Measurements from ENCODE around the gene CCNY. TPM values are rescaled to one million over a fixed set of nuclear protein-coding genes. Genes with fewer than 3 reads are reported as not detected.
"Not testable (repeated sequence)": the region's sequence is repeated elsewhere in the genome, so short reads cannot be mapped to it uniquely, and the experiment has no call there.

CCNY gene
- total RNA-seq, 1 donor, result 68.6 TPM

GRCh38 chr10:35343739-35344138, 7.4 kb downstream of the CCNY start:
- H3K4me3 ChIP-seq (ENCODE audit: low read length), result no peak overlapping the region
- peaks cover 59% of the 10 kb centered on the region for H3K4me1 ChIP-seq (ENCODE audit: insufficient read depth, low read length)
- H3K27me3 ChIP-seq (ENCODE audit: insufficient read depth, low read length), result no peaks in the 10 kb centered on the region
- H3K9me3 ChIP-seq (ENCODE audit: low read depth, low read length), result no peaks in the 10 kb centered on the region

DNA sequence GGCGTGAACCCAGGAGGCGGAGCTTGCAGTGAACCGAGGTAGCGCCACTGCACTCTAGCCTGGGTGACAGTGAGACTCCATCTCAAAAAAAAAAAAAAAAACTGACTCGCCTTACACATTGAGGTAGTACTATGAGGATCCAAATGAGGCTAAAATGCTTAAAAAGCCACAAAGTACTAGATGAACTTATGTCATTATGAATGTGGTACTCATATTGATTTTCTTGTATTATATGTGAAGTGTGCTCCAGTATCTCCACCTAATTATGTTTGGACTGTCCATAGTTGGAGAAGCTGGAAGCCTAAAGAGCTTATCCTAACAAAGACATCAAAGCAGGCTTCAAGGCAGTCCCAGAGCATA, 9.1 kb downstream of the CCNY start:
- peaks cover 63% of the 10 kb centered on the region for H3K4me1 ChIP-seq (ENCODE audit: insufficient read depth, low read length)
- no peaks in the 10 kb centered on the region for H3K27me3 ChIP-seq (ENCODE audit: insufficient read depth, low read length)
- no peaks in the 10 kb centered on the region for H3K9me3 ChIP-seq (ENCODE audit: low read depth, low read length)
- H3K4me3 ChIP-seq (ENCODE audit: low read length), result no peak overlapping the region

DNA sequence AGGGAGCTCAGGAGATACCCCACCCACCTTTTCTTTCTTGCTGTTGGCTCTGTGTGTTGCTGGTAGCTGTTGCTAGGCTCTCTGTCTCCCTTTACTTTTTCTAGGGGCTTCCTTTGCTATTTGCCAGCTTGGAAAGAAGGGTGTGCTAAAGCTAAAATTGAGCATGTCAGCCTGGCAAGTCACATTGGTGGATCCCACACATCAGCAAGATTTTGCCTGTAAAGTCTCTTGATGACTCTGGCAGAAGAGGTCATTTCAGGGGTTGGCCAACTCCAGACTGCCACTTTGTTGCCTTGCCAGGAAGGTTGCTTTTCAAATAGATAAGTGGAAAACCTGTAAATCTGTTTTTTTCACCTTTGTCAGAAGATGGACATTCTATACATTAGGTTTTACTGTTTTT, 9.9 kb downstream of the CCNY start:
- Histone ChIP-seq H3K4me1 (ENCODE audit: insufficient read depth, low read length) (peaks cover 57% of the 10 kb centered on the region), H3K27me3 (ENCODE audit: insufficient read depth, low read length) (no peaks in the 10 kb centered on the region), H3K4me3 (ENCODE audit: low read length) (no peak overlapping the region), H3K9me3 (ENCODE audit: low read depth, low read length) (no peaks in the 10 kb centered on the region)

DNA sequence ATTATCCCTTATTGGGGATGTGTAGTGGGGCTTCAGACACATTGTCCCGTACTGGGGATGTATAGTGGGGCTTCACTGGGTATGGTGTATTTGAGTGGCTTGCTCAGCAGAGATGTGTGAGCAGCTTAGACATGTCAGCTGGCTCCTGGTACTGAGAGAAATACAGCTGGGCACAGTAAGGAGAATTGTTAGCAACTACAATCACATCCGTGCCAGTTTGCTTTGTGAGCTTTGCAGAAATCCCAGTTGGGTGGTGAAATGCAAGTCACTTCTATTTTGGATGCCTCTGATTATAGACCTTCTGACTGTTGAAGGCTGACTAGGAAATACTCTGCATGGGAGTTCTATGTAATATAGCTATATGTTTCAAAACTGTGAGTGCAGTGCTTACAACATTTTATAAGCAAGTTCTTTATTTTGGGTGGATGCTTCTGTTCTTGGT, 10.8 kb downstream of the CCNY start:
- Histone ChIP-seq H3K4me1 (ENCODE audit: insufficient read depth, low read length) (peaks cover 51% of the 10 kb centered on the region), H3K27me3 (ENCODE audit: insufficient read depth, low read length) (no peaks in the 10 kb centered on the region), H3K9me3 (ENCODE audit: low read depth, low read length) (no peaks in the 10 kb centered on the region), H3K4me3 (ENCODE audit: low read length) (no peak overlapping the region)

DNA sequence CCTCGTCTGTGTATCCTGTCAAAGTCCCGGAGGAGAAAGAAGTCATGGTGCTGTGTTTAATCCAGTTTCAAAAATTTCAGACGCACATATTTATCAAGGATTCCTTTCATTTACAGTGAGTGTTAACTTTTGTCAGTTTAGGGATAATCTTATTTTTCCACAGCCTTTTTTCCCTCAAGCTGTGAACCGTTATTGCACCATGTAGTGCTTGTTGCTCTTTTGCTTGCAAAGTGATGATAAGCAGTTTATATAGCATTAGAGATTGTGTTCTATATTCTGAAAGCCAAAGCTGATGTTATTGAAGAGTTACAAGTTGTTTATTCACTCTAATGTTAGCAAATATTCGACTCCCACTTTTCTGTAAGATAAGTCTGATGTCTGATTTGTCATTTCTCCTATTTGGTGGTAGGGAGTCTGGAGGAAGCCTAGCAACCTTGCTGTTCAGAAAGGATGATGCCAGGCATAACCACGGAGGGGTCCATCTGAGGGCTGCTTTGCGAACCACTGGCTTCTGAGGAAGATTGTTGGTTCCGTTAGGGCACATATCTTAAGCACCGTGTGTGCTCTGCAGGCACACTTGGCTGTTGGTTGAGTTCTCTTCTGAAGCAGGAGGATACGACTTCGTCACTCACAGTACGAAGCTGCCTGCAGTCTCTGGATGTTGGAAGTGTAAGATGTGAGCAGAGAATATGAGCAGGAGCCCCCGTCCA, 11.7 kb downstream of the CCNY start:
- H3K9me3 ChIP-seq (ENCODE audit: low read depth, low read length), result no peaks in the 10 kb centered on the region
- no peak overlapping the region for H3K4me3 ChIP-seq (ENCODE audit: low read length)
- H3K27me3 ChIP-seq (ENCODE audit: insufficient read depth, low read length), result no peaks in the 10 kb centered on the region
- peaks cover 53% of the 10 kb centered on the region for H3K4me1 ChIP-seq (ENCODE audit: insufficient read depth, low read length)

DNA sequence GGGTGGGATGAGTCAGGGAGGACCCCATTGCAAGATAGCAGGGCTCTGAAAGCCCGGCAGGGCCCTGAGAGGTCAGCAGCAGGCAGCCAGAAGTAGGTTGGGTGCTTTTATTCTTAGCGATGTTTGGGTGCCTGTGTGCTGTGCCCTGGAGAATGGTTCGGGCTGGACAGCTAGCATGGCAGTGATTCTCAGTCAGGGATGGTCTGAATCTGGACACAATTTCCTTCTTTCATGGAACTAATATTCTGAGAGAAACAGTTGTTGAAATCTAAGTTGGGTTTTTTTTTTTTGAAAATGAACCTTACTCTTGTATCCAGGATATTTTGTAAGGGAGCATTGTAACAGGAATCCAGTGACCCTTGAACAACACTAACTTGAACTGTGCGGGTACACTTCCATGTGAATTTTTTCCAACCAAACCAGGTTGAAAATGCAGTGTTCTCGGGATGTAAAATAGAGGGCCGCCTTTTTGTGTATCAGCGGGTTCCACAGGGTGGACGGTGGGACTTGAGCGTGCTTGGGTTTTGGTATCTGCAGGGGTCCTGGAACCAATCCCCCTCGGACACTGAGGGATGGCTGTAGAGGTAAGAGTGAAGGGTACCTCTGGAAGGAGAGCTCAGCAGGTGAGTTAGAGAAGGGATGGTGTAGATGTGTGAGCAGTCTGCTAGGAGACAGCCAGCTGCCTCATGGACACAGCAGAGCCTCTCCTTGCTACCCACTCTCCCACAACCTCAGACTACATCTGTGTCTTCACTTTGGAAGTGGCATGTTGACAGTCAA, 12.5 kb downstream of the CCNY start:
- H3K4me1 ChIP-seq (ENCODE audit: insufficient read depth, low read length), result peaks cover 55% of the 10 kb centered on the region
- no peaks in the 10 kb centered on the region for H3K9me3 ChIP-seq (ENCODE audit: low read depth, low read length)
- no peak overlapping the region for H3K4me3 ChIP-seq (ENCODE audit: low read length)
- H3K27me3 ChIP-seq (ENCODE audit: insufficient read depth, low read length), result no peaks in the 10 kb centered on the region

DNA sequence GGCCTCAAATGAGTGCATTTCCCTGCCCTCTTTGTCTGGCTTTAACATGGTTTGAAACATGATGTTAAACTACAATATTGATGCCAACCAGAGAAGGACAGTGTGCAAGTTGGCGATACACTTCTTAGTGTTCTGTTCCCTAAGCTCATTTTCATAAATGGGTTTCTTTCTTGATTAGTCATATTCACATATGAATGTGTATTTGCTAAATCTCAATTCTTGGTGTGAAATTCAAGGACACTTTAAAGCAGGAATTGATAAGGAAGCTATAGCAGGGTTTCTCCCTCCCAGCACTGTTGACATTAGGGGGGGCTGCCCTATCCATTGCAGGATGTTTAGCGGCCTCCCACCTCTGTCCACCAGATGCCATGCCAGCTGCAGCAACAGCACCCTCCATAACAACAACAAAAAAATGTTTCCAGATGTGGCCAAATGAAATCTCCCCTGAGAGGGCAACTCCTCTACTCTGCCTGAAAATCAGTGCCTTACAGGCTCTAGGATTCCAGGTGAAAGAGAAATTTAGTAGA, 13.1 kb downstream of the CCNY start:
- H3K4me1 ChIP-seq (ENCODE audit: insufficient read depth, low read length), result peaks cover 54% of the 10 kb centered on the region

DNA sequence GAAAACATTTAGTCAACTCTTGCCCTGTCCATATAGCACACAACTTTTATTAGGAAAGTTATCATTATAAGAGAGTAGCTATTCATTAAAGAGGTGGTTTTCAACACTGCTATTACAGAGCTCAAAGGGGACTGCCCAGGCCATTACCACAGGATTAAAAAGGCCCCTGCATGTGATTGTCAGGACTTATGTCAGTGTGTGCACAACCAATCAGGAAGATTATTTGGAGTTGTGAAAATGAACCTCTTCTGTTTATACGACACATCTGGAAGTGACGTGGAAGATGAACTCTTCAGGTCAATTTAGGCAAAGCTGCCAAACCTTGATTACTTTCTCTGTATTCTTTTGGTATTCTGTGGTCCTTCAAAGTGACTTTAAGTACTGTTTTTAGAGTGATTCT, 14.7 kb downstream of the CCNY start:
- H3K27me3 ChIP-seq (ENCODE audit: insufficient read depth, low read length), result no peaks in the 10 kb centered on the region
- no peak overlapping the region for H3K4me3 ChIP-seq (ENCODE audit: low read length)
- peaks cover 66% of the 10 kb centered on the region for H3K4me1 ChIP-seq (ENCODE audit: insufficient read depth, low read length)

More for the DNA sequence above, 13.1 kb downstream of the CCNY start:
- Histone ChIP-seq H3K27me3 (ENCODE audit: insufficient read depth, low read length) (no peaks in the 10 kb centered on the region), H3K9me3 (ENCODE audit: low read depth, low read length) (no peaks in the 10 kb centered on the region), H3K4me3 (ENCODE audit: low read length) (no peak overlapping the region)

GRCh38 chr10:35352097-35352496, 15.8 kb downstream of the CCNY start:
- no peaks in the 10 kb centered on the region for H3K9me3 ChIP-seq (ENCODE audit: low read depth, low read length)
- peaks cover 65% of the 10 kb centered on the region for H3K4me1 ChIP-seq (ENCODE audit: insufficient read depth, low read length)
- no peaks in the 10 kb centered on the region for H3K27me3 ChIP-seq (ENCODE audit: insufficient read depth, low read length)
- no peak overlapping the region for H3K4me3 ChIP-seq (ENCODE audit: low read length)

More for the DNA sequence above, 14.7 kb downstream of the CCNY start:
- no peaks in the 10 kb centered on the region for H3K9me3 ChIP-seq (ENCODE audit: low read depth, low read length)

DNA sequence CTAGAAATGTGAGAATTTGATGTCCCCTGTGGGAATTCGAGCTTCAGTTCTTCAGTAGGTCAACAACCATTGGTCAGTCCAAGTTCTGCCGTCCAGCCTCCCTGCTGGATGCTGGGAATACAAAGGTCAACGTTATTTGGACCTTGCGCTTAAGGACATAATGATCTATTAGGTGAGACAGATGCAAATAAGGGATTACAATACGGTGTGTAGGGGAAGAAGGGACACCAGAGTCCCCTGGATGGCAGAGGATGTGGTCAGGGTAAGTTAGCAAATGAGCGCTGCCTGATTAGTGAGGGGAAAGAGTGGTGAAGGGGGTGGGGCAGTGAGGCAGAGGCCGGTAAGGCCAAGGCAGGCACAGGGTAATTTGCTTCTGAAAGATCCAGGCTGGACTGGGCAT, 16.2 kb downstream of the CCNY start:
- H3K27me3 ChIP-seq (ENCODE audit: insufficient read depth, low read length), result no peaks in the 10 kb centered on the region
- no peaks in the 10 kb centered on the region for H3K9me3 ChIP-seq (ENCODE audit: low read depth, low read length)
- no peak overlapping the region for H3K4me3 ChIP-seq (ENCODE audit: low read length)
- H3K4me1 ChIP-seq (ENCODE audit: insufficient read depth, low read length), result peaks cover 61% of the 10 kb centered on the region

GRCh38 chr10:35353395-35353794, 17.1 kb downstream of the CCNY start:
- H3K9me3 ChIP-seq (ENCODE audit: low read depth, low read length), result no peaks in the 10 kb centered on the region
- H3K4me1 ChIP-seq (ENCODE audit: insufficient read depth, low read length), result peaks cover 59% of the 10 kb centered on the region

GRCh38 chr10:35353805-35354204, 17.5 kb downstream of the CCNY start:
- Histone ChIP-seq H3K9me3 (ENCODE audit: low read depth, low read length) (no peaks in the 10 kb centered on the region), H3K4me1 (ENCODE audit: insufficient read depth, low read length) (peaks cover 55% of the 10 kb centered on the region), H3K27me3 (ENCODE audit: insufficient read depth, low read length) (no peaks in the 10 kb centered on the region), H3K4me3 (ENCODE audit: low read length) (no peak overlapping the region)

More at GRCh38 chr10:35353395-35353794, 17.1 kb downstream of the CCNY start:
- Histone ChIP-seq H3K4me3 (ENCODE audit: low read length) (no peak overlapping the region), H3K27me3 (ENCODE audit: insufficient read depth, low read length) (no peaks in the 10 kb centered on the region)

GRCh38 chr10:35354257-35354656, 17.9 kb downstream of the CCNY start:
- not testable (repeated sequence) for H3K27me3 ChIP-seq (ENCODE audit: insufficient read depth, low read length); H3K9me3 ChIP-seq (ENCODE audit: low read depth, low read length); H3K4me3 ChIP-seq (ENCODE audit: low read length)
- peaks cover 51% of the 10 kb centered on the region for H3K4me1 ChIP-seq (ENCODE audit: insufficient read depth, low read length)

DNA sequence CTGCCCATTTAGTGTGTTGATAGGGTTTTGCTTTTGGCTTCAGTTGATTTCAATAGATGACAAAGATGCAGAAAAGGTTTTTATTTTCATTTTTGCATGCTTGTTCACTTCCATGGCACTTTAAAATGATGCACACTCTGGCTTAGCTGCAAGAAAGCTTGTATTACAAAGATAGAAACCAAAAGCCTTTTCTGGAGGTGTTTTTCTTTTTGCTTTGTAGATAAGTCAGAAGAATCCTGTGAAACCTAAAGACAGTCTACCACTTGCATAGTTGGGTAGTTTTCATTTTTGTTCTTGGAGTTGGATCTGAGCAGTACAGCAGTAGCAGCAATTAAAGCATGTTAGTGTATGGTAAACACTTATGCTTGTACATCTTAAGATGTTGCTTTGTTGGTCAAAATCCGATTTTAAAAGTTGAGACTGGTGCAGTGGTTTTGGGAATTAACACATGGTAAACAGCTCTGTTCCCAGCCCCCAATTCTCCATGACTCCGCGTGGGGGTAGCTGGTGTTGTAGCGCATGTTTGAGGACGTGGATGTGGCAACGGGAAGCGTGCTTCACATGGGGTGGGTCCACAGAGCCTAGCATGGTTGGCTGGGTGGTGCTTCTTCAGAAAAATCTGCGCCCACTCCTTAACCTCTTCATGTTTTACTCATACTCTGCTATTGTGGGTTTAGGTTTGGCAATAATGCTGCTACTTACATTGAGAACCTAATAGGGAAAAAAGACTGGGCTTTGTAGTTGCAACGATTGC, 19.8 kb downstream of the CCNY start:
- H3K9me3 ChIP-seq (ENCODE audit: low read depth, low read length), result no peaks in the 10 kb centered on the region
- H3K27me3 ChIP-seq (ENCODE audit: insufficient read depth, low read length), result no peaks in the 10 kb centered on the region
- no peak overlapping the region for H3K4me3 ChIP-seq (ENCODE audit: low read length)
- peaks cover 39% of the 10 kb centered on the region for H3K4me1 ChIP-seq (ENCODE audit: insufficient read depth, low read length)

DNA sequence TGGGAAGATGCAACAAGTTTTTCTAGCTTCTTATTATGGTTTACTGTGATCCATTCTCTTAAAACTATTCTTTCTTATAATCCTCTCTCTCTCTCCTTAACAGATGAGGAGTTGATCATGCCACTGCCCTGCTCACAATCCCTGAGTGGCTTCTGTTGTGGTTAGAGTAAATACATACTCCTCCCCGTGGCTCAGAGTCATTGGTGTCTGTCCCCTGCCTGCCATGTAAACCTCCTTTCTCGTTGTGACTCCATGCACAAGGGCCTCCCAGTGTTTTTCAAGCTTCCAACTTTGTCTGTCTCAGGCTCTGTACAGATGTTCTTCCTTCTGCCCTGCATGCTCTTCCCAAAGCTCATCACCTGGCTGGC, 20.4 kb downstream of the CCNY start:
- no peak overlapping the region for H3K4me3 ChIP-seq (ENCODE audit: low read length)
- no peaks in the 10 kb centered on the region for H3K27me3 ChIP-seq (ENCODE audit: insufficient read depth, low read length)
- no peaks in the 10 kb centered on the region for H3K9me3 ChIP-seq (ENCODE audit: low read depth, low read length)
- peaks cover 39% of the 10 kb centered on the region for H3K4me1 ChIP-seq (ENCODE audit: insufficient read depth, low read length)

Measured in mononuclear cell (primary cell).